ENCODE results near the gene GPR108. TPM values are rescaled to one million over a fixed set of nuclear protein-coding genes. Genes with fewer than 3 reads are reported as not detected.

The GPR108 gene
- total and polyA plus RNA-seq, 2 of the 8 experiments (the other 6 are each of a cell fraction or from before 2014, with no cell fraction given), result 34.9 to 46.0 TPM

GRCh38 chr19:6752256-6753177, 15.1 kb upstream of the GPR108 start (continued):
- TF ChIP-seq ATF2 (IDR thresholded peaks at IDR 0.05; ENCODE audit: low read length) (no peak), TEAD4 (IDR thresholded peaks at IDR 0.05; ENCODE audit: low read depth, low read length) (0 out of 2 replicates have a peak, but pooled peaks have one; percentile 4), JUN (IDR thresholded peaks at IDR 0.05; ENCODE audit: low read depth, low read length) (no peak), ATF3 (IDR thresholded peaks at IDR 0.05; ENCODE audit: insufficient read depth, low read depth, low read length) (no peak), SP1 (IDR thresholded peaks at IDR 0.05; ENCODE audit: low read depth, low read length) (0 out of 2 replicates have a peak, but pooled peaks have one; percentile 53), EZH2 (IDR thresholded peaks at IDR 0.05; ENCODE audit: low read depth, low read length, severe bottlenecking) (no peak), TAF1 (IDR thresholded peaks at IDR 0.05; ENCODE audit: low read depth, low read length) (peak; percentile 59), JUND (IDR thresholded peaks at IDR 0.05; ENCODE audit: low read length) (no peak), SIN3A (conservative IDR thresholded peaks at IDR 0.05 in 1 of 2, IDR thresholded peaks at IDR 0.05 in 1 of 2; ENCODE audit: low read depth in 1 of 2, low read length in 2 of 2) (0 out of 4 replicates have a peak, but pooled peaks have one; percentile 18 to 24), TAF7 (optimal IDR thresholded peaks at IDR 0.05; ENCODE audit: borderline replicate concordance, low read depth, low read length) (peak; percentile 63), E2F6 (IDR thresholded peaks at IDR 0.05) (peak; percentile 71), ASH2L (IDR thresholded peaks at IDR 0.05; ENCODE audit: low read length) (peak; percentile 5), ZNF274 (IDR thresholded peaks at IDR 0.05; ENCODE audit: borderline replicate concordance, extremely low read depth, low read length) (no peak)
